HG03025 (cell line): ENCODE results near the gene EIPR1.

Source experiments
- ATAC-seq: cut with Tn5 transposase; IDR thresholded peaks from one replicate; pipeline ENCODE4 v1.9.1; 2021; ENCODE audit warnings: mild to moderate bottlenecking, moderate library complexity; ENCODE audit not compliant: unreplicated experiment, low FRiP score

Gene EIPR1

GRCh38 chr2:3223080-3223923, 154.3 kb downstream of the EIPR1 start:
- ATAC-seq, result peak; percentile 92

GRCh38 chr2:3222636-3223035, 155.0 kb downstream of the EIPR1 start:
- ATAC-seq, result peak; percentile 50

GRCh38 chr2:3219536-3219935, 158.1 kb downstream of the EIPR1 start:
- no peak for ATAC-seq

GRCh38 chr2:3217646-3218045, 160.0 kb downstream of the EIPR1 start:
- ATAC-seq, result no peak

- no peak for ATAC-seq
These were observed 160.7 kb downstream of the EIPR1 start for GRCh38 chr2:3216841-3217495.

- no peak for ATAC-seq
These were observed 162.7 kb downstream of the EIPR1 start for GRCh38 chr2:3214806-3215404.

- ATAC-seq, result no peak
These were observed 163.6 kb downstream of the EIPR1 start for GRCh38 chr2:3214065-3214464.

- ATAC-seq, result no peak
These were observed 164.6 kb downstream of the EIPR1 start for GRCh38 chr2:3212984-3213383.

- ATAC-seq, result no peak
These were observed 165.6 kb downstream of the EIPR1 start for GRCh38 chr2:3212061-3212362.

GRCh38 chr2:3211256-3212060, 166.2 kb downstream of the EIPR1 start:
- no peak for ATAC-seq

GRCh38 chr2:3210257-3210656, 167.4 kb downstream of the EIPR1 start:
- ATAC-seq, result no peak

GRCh38 chr2:3209258-3209657, 168.4 kb downstream of the EIPR1 start:
- ATAC-seq, result no peak

- ATAC-seq, result no peak
These were observed 169.0 kb downstream of the EIPR1 start for GRCh38 chr2:3208591-3208990.

GRCh38 chr2:3208179-3208578, 169.4 kb downstream of the EIPR1 start:
- no peak for ATAC-seq

GRCh38 chr2:3207091-3207491, 170.5 kb downstream of the EIPR1 start:
- no peak for ATAC-seq

- no peak for ATAC-seq
These were observed 171.8 kb downstream of the EIPR1 start for GRCh38 chr2:3205845-3206244.

GRCh38 chr2:3204031-3204821, 173.4 kb downstream of the EIPR1 start:
- ATAC-seq, result no peak

- ATAC-seq, result no peak
These were observed 174.1 kb downstream of the EIPR1 start for GRCh38 chr2:3203497-3204019.

GRCh38 chr2:3202926-3203325, 174.7 kb downstream of the EIPR1 start:
- ATAC-seq, result no peak

- no peak for ATAC-seq
These were observed 176.3 kb downstream of the EIPR1 start for GRCh38 chr2:3201281-3201680.
